Measurements from ENCODE around the gene PRDX4. TPM values are rescaled to one million over a fixed set of nuclear protein-coding genes. Genes with fewer than 3 reads are reported as not detected.

The PRDX4 gene
- total RNA-seq, 4 donors from 2014 or later: 62.1 to 119 (median 74.6) TPM

GRCh38 chrX:23727206-23727605 is 59.9 kb downstream of the PRDX4 start:
- DNase-seq: no peak
- H3K27ac ChIP-seq: no peak overlapping the region
- no peak overlapping the region for H3K4me3 ChIP-seq
- H3K4me1 ChIP-seq: no peaks in the 10 kb centered on the region
- H3K9me3 ChIP-seq: no peaks in the 10 kb centered on the region
- peaks cover 0 to 33% (median 0%) of the 10 kb centered on the region in 3 donors for H3K36me3 ChIP-seq
- intact Hi-C loops (cut with DNase I): no loop called here
- no peaks in the 10 kb centered on the region for H3K27me3 ChIP-seq
- WGBS, 2 donors: 44 to 100% methylated on average over 1 of the region's 3 CpGs
- TF ChIP-seq POLR2A (IDR thresholded peaks at IDR 0.05) (no peak), CTCF (IDR thresholded peaks at IDR 0.05) (no peak)

GRCh38 chrX:23729214-23729613 is 61.9 kb downstream of the PRDX4 start:
- no peak overlapping the region for H3K27ac ChIP-seq
- DNase-seq: no peak
- no peaks in the 10 kb centered on the region for H3K4me1 ChIP-seq
- no peak for TF ChIP-seq POLR2A (IDR thresholded peaks at IDR 0.05)
- 25 to 33% methylated on average over 1 of the region's 1 CpG for WGBS, 2 donors
- H3K9me3 ChIP-seq: no peaks in the 10 kb centered on the region
- intact Hi-C loops (cut with DNase I): no loop called here
- no peaks in the 10 kb centered on the region for H3K27me3 ChIP-seq
- peaks cover 0 to 32% (median 0%) of the 10 kb centered on the region in 3 donors for H3K36me3 ChIP-seq
- H3K4me3 ChIP-seq: no peak overlapping the region

- no peaks in the 10 kb centered on the region for H3K27me3 ChIP-seq
- H3K36me3 ChIP-seq: peaks cover 0 to 25% (median 0%) of the 10 kb centered on the region in 3 donors
- TF ChIP-seq POLR2A (IDR thresholded peaks at IDR 0.05) (no peak), CTCF (IDR thresholded peaks at IDR 0.05) (no peak)
- H3K27ac ChIP-seq: no peak overlapping the region
- intact Hi-C loops (cut with DNase I): no loop called here
- H3K9me3 ChIP-seq: no peaks in the 10 kb centered on the region
- DNase-seq: no peak
- 69% methylated on average over 1 of the region's 1 CpG; no CpG with 5 or more reads in 1 of the 2 donors for WGBS, 2 donors
- no peak overlapping the region for H3K4me3 ChIP-seq
- no peaks in the 10 kb centered on the region for H3K4me1 ChIP-seq
Observed at GRCh38 chrX:23731951-23732350, 64.7 kb downstream of the PRDX4 start.

GRCh38 chrX:23732704-23733103 is 65.4 kb downstream of the PRDX4 start:
- TF ChIP-seq POLR2A (IDR thresholded peaks at IDR 0.05): no peak
- no peak for TF ChIP-seq CTCF (IDR thresholded peaks at IDR 0.05)
- H3K4me1 ChIP-seq: no peaks in the 10 kb centered on the region
- peaks cover 0 to 25% (median 0%) of the 10 kb centered on the region in 3 donors for H3K36me3 ChIP-seq
- no peaks in the 10 kb centered on the region for H3K9me3 ChIP-seq
- intact Hi-C loops (cut with DNase I): no loop called here
- 45 to 67% methylated on average over 5 of the region's 5 CpGs for WGBS, 2 donors
- H3K4me3 ChIP-seq: no peak overlapping the region
- no peak for DNase-seq
- H3K27me3 ChIP-seq: no peaks in the 10 kb centered on the region
- no peak overlapping the region for H3K27ac ChIP-seq

Other genes starting within 250 kb of the PRDX4 start
- gene ACOT9, start 75.8 kb downstream of the PRDX4 start, total RNA-seq: 10 to 100 TPM in 3 of 4 donors, 1 to 10 TPM in 1; 5.4 to 30.9 (median 14.8) TPM
- gene SAT1, start 115.7 kb downstream of the PRDX4 start, total RNA-seq: 100 to 1,000 TPM; 287 to 793 (median 450) TPM
- 10 to 100 TPM; 10.5 to 25.1 (median 13.7) TPM for gene APOO, start 240.4 kb downstream of the PRDX4 start, total RNA-seq
- gene CXorf58, start 240.5 kb downstream of the PRDX4 start, total RNA-seq: under 1 TPM in 2 of 4 donors, not detected in 2; 0.15 to 0.95 TPM